IMR-90 (cell line): ENCODE data around the gene MS4A13. TPM values are rescaled to one million over a fixed set of nuclear protein-coding genes. Genes with fewer than 3 reads are reported as not detected.

Experiments
- ATAC-seq: fragments of 200-7000 bp; cut with Tn5 transposase; 2 replicates; pipeline ENCODE4 v1.9.1; 2020; ENCODE audit warnings: low read depth, mild to moderate bottlenecking, moderate library complexity
- BruUV-seq: library from RNA; stranded (reverse); fragments of 400-500 nt; replicated peaks from 2 replicates; lab custom pipeline; 2021; lab: Mats Ljungman, UMichigan
- CTCF ChIA-PET: fragments of 300-600 bp; formaldehyde crosslinking; extraction: SDS; loops from one replicate; lab custom pipeline; 2021; ENCODE audit warnings: antibody characterized with exemption; lab: Yijun Ruan, JAX
- POLR2A ChIA-PET: fragments of 300-600 bp; sonication (Branson Sonifier 250); formaldehyde crosslinking; loops from one replicate; lab custom pipeline; 2022; ENCODE audit warnings: antibody characterized with exemption; ENCODE audit not compliant: unreplicated experiment; lab: Charles Lee
- DNase-seq: peaks from one replicate; pipeline ENCODE4 v3.0.0; 2013
- H2AFZ ChIP-seq: replicated peaks from 2 replicates; pipeline ENCODE3; 2013; ENCODE audit warnings: low read length, mild to moderate bottlenecking; ENCODE audit not compliant: poor library complexity
- H2AK5ac ChIP-seq: 2 replicates; pipeline ENCODE4 v1.6.1; 2013; ENCODE audit warnings: low read depth, low read length, inconsistent platforms
- H2AK9ac ChIP-seq: replicated peaks from 2 replicates; pipeline ENCODE3; 2013; ENCODE audit warnings: mild to moderate bottlenecking, low read depth, low read length, moderate library complexity; ENCODE audit not compliant: poor library complexity
- H2BK120ac ChIP-seq: 2 replicates; pipeline ENCODE4 v1.6.1; 2013; ENCODE audit warnings: low read depth, low read length, inconsistent platforms
- H2BK15ac ChIP-seq: 3 replicates; pipeline ENCODE4 v1.6.1; 2013; ENCODE audit warnings: low read depth, low read length, inconsistent platforms
- H2BK20ac ChIP-seq: 2 replicates; pipeline ENCODE4 v1.6.1; 2013; ENCODE audit warnings: low read depth, mild to moderate bottlenecking, inconsistent platforms, low read length, moderate library complexity
- H2BK5ac ChIP-seq: 2 replicates; pipeline ENCODE4 v1.6.1; 2013; ENCODE audit warnings: mild to moderate bottlenecking, low read depth, low read length, inconsistent platforms; ENCODE audit not compliant: poor library complexity, severe bottlenecking
- H3K14ac ChIP-seq: replicated peaks from 2 replicates; pipeline ENCODE4 v1.6.1; 2013; ENCODE audit warnings: low read depth, low read length, inconsistent platforms
- H3K18ac ChIP-seq: 2 replicates; pipeline ENCODE4 v1.6.1; 2013; ENCODE audit warnings: low read depth, low read length, control low read depth
- H3K23ac ChIP-seq: 2 replicates; pipeline ENCODE4 v1.6.1; 2013; ENCODE audit warnings: low read depth, low read length, inconsistent platforms
- H3K27ac ChIP-seq: 2 replicates; pipeline ENCODE4 v1.5.1; 2013; ENCODE audit warnings: mild to moderate bottlenecking, control low read depth, low read length; ENCODE audit not compliant: insufficient read depth
- H3K27me3 ChIP-seq: 2 replicates; pipeline ENCODE4 v1.6.1; 2013; ENCODE audit warnings: low read length; ENCODE audit not compliant: control insufficient read depth, insufficient read depth
- H3K36me3 ChIP-seq: 2 replicates; pipeline ENCODE4 v1.6.1; 2013; ENCODE audit warnings: low read length, mixed read lengths; ENCODE audit not compliant: control insufficient read depth, insufficient read depth
- H3K4ac ChIP-seq: 2 replicates; pipeline ENCODE4 v1.6.1; 2013; ENCODE audit warnings: low read depth, low read length, inconsistent platforms
- H3K4me1 ChIP-seq: 2 replicates; pipeline ENCODE4 v1.6.1; 2013; ENCODE audit warnings: low read length, mixed read lengths; ENCODE audit not compliant: control insufficient read depth, insufficient read depth
- H3K4me2 ChIP-seq: 2 replicates; pipeline ENCODE4 v1.6.1; 2013; ENCODE audit warnings: low read depth, mild to moderate bottlenecking, control low read depth, low read length, moderate library complexity
- H3K4me3 ChIP-seq: 2 replicates; pipeline ENCODE4 v1.5.1; 2013; ENCODE audit warnings: low read depth, mild to moderate bottlenecking, control low read depth, low read length, moderate library complexity; ENCODE audit not compliant: insufficient read depth
- H3K56ac ChIP-seq: 2 replicates; pipeline ENCODE4 v1.6.1; 2013; ENCODE audit warnings: low read length, inconsistent platforms; ENCODE audit not compliant: insufficient read depth; ENCODE audit errors: extremely low read depth
- H3K79me1 ChIP-seq, 2 experiments: 2 replicates each; pipeline ENCODE4 v1.6.1; 2013; ENCODE audit warnings: low read length in 2 of 2, inconsistent platforms in 1 of 2, low read depth in 1 of 2
- H3K9ac ChIP-seq: 2 replicates; pipeline ENCODE4 v1.6.1; 2013; ENCODE audit warnings: low read depth, low read length, control low read depth
- H3K9me1 ChIP-seq: 2 replicates; pipeline ENCODE4 v1.6.1; 2013; ENCODE audit warnings: low read length, inconsistent platforms; ENCODE audit not compliant: insufficient read depth
- H3K9me3 ChIP-seq: 2 replicates; pipeline ENCODE4 v1.6.1; 2013; ENCODE audit warnings: low read length; ENCODE audit not compliant: control insufficient read depth, insufficient read depth
- H4K20me1 ChIP-seq: 2 replicates; pipeline ENCODE4 v1.6.1; 2013; ENCODE audit warnings: low read length, inconsistent platforms; ENCODE audit not compliant: insufficient read depth
- H4K5ac ChIP-seq: 2 replicates; pipeline ENCODE4 v1.6.1; 2013; ENCODE audit warnings: mild to moderate bottlenecking, low read depth, low read length, control low read depth
- H4K8ac ChIP-seq, 2 experiments: 2 replicates each; pipeline ENCODE4 v1.6.1; 2013; ENCODE audit warnings: low read depth in 2 of 2, low read length in 2 of 2, control low read depth in 1 of 2, inconsistent platforms in 1 of 2
- H4K91ac ChIP-seq: 2 replicates; pipeline ENCODE4 v1.6.1; 2013; ENCODE audit warnings: low read depth, low read length, inconsistent platforms; ENCODE audit not compliant: insufficient read depth
- MAFK ChIP-seq: IDR thresholded peaks from 2 replicates; pipeline ENCODE4 v1.6.1; 2012; ENCODE audit warnings: low read depth, low read length, improper control_type of control experiment
- POLR2A ChIP-seq: IDR thresholded peaks from 2 replicates; pipeline ENCODE4 v1.6.1; 2012; ENCODE audit warnings: mild to moderate bottlenecking, low read depth, low read length
- RCOR1 ChIP-seq: IDR thresholded peaks from 2 replicates; pipeline ENCODE4 v1.6.1; 2012; ENCODE audit warnings: mild to moderate bottlenecking, low read length, improper control_type of control experiment; ENCODE audit not compliant: insufficient replicate concordance
- WGBS, 2 experiments: methylation state at CpG; one replicate each; pipeline versions ENCODE4 v1.1.5 to v1.1.7; 2013; ENCODE audit warnings: missing lambda C conversion rate in 2 of 2; ENCODE audit not compliant: insufficient read length in 1 of 2; ENCODE audit errors: extremely low coverage in 2 of 2; 5-methylcytosine and 5-hydroxymethylcytosine counted together
- dilution Hi-C: fragments of 300-500 bp; cut with HindIII; formaldehyde crosslinking; loops from one replicate; pipeline ENCODE4 v1.14.3; 2018; ENCODE audit warnings: low sequenced_read_pairs; ENCODE audit not compliant: unreplicated experiment
- in situ Hi-C: fragments of 300-500 bp; cut with MboI; formaldehyde crosslinking; loops from 3 replicates; pipeline ENCODE4 v1.14.3; 2019; ENCODE audit warnings: low sequenced_read_pairs, inconsistent platforms, mixed read lengths
- intact Hi-C: fragments of 100-400 bp; cut with micrococcal nuclease; formaldehyde crosslinking; loops from 2 replicates; pipeline ENCODE4 v1.10.0; 2022
- polyA plus RNA-seq, 3 experiments: library from polyadenylated mRNA; depleted of rRNA; stranded (reverse); fragments of >200 nt; gene quantifications; 2 replicates each; pipeline ENCODE4 v1.2.3, GENCODE V29; 2012; ENCODE audit warnings: low replicate concordance in 1 of 3
- total RNA-seq: library from RNA; depleted of rRNA; stranded (reverse); fragments of >200 nt; gene quantifications from 2 replicates; pipeline ENCODE4 v1.2.3, GENCODE V29; 2012
- TF ChIP-seq, protein P1 (sequence below): fragments of 150-350 bp; IDR thresholded peaks from 2 replicates; pipeline ENCODE4 v1.6.1; 2016; ENCODE audit warnings: low read depth, mild to moderate bottlenecking, low read length, moderate library complexity, borderline replicate concordance

The MS4A13 gene
- total and polyA plus RNA-seq, 2 of the 4 experiments (the other 2 are of a cell fraction): not detected

DNA sequence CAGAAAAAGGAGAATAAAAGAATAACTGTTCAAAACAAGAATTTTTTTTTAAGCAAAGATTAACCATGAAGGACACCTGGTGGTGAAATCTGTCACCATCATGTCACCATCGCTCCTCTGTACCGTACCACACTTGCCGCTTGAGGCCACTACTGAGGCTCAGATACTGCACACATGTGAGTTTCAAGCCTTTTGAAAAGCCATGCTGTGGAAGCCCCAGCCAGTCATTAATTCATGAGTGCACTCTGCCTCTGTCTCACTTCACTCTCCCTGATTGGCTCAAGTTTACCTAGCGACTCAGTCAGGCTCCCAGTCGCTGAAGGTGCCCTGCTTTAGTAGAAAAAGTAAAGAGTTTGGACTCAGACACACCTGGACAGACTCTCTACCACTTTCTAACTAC is 29.2 kb upstream of the MS4A13 start:
- no peak overlapping the region for H4K5ac ChIP-seq
- no peaks in the 10 kb centered on the region for H3K9me1 ChIP-seq
- no TSS peak for BruUV-seq
- dilution Hi-C loops (no loop called here), intact Hi-C loops (no loop called here), in situ Hi-C loops (no loop called here)
- no peak overlapping the region for H2BK15ac ChIP-seq
- no peaks in the 10 kb centered on the region for H3K36me3 ChIP-seq
- no peak overlapping the region for H3K23ac ChIP-seq
- no peak overlapping the region for H3K4ac ChIP-seq
- no peaks in the 10 kb centered on the region for H3K27me3 ChIP-seq
- no peak overlapping the region for H3K4me2 ChIP-seq
- no peaks in the 10 kb centered on the region for H3K4me1 ChIP-seq
- no peak overlapping the region for H2BK5ac ChIP-seq
- H2AFZ ChIP-seq: no peak overlapping the region
- H2BK120ac ChIP-seq: no peak overlapping the region
- no CpG with 5 or more reads among the region's 5 CpGs for WGBS, 2 experiments
- H2AK5ac ChIP-seq: no peak overlapping the region
- H4K20me1 ChIP-seq: no peaks in the 10 kb centered on the region
- TF ChIP-seq RCOR1 (no peak), POLR2A (no peak), MAFK (no peak)
- TF ChIP-seq, protein P1, sequence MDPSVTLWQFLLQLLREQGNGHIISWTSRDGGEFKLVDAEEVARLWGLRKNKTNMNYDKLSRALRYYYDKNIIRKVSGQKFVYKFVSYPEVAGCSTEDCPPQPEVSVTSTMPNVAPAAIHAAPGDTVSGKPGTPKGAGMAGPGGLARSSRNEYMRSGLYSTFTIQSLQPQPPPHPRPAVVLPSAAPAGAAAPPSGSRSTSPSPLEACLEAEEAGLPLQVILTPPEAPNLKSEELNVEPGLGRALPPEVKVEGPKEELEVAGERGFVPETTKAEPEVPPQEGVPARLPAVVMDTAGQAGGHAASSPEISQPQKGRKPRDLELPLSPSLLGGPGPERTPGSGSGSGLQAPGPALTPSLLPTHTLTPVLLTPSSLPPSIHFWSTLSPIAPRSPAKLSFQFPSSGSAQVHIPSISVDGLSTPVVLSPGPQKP: no peak
- no peak overlapping the region for H3K4me3 ChIP-seq
- no peak overlapping the region for H4K8ac ChIP-seq
- no peak overlapping the region for H4K91ac ChIP-seq
- H3K18ac ChIP-seq: no peak overlapping the region
- POLR2A ChIA-PET: no interaction called here
- no peak overlapping the region for H2AK9ac ChIP-seq
- no peak overlapping the region for H3K9ac ChIP-seq
- ATAC-seq (no peak), DNase-seq (no peak)
- H3K79me1 ChIP-seq: no peaks in the 10 kb centered on the region
- H3K27ac ChIP-seq: no peak overlapping the region
- H2BK20ac ChIP-seq: no peak overlapping the region
- CTCF ChIA-PET: no interaction called here
- no peak overlapping the region for H3K14ac ChIP-seq
- peaks cover 1% of the 10 kb centered on the region; the same call in 1 of the 2 replicates for H3K9me3 ChIP-seq
- H3K56ac ChIP-seq: no peak overlapping the region
